AML-193 (cell line): Measurements from ENCODE around the gene GGT6.
"Not testable (repeated sequence)": the region's sequence is repeated elsewhere in the genome, so short reads cannot be mapped to it uniquely, and the experiment has no call there.

Source experiments
- DNase-seq, 2 experiments: peaks; one replicate each; lab custom pipeline; 2025; lab: John Stamatoyannopoulos, UW

Gene GGT6

GRCh38 chr17:4592240-4593005 lies 32.0 kb upstream of the GGT6 start:
- no peak for DNase-seq

DNA sequence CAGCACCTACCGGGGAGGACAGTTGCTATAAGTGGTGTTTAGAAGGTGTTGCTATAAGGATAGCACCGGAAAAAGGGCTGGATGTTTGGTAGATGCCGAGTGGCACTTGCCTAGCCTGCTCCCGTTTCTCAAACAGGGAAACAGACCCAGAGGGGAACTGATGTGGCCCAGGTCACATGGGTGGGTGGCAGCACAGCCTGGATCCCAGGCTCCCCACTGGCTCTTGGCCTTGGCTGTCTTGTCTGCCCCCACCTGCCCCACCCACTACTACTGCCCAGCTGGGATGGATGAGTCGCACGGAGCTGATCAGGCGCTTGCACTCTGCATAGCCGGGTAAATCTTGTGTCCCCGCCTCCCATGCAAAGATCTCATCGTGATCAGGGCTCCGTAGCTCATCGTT lies 31.2 kb upstream of the GGT6 start:
- DNase-seq, result no peak

GRCh38 chr17:4590981-4591453 lies 30.6 kb upstream of the GGT6 start:
- no peak for DNase-seq

DNA sequence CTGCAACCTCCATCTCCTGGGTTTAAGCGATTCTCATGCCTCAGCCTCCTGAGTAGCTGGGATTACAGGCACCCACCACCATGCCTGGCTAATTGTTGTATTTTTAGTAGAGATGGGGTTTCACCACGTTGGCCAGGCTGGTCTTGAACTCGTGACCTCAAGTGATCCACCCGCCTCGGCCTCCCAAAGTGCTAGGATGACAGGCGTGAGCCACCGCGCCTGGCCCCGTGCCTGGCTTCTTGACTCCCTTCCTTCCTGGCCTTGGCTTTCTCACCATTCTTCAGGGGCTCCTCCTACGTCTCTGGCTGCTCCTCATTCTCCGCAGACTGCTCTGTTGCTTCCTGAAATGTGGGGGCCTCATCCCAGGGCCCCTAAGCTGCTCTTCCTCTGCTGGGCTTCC lies 29.7 kb upstream of the GGT6 start:
- DNase-seq, result not testable (repeated sequence)

- no peak for DNase-seq
Measured at GRCh38 chr17:4588898-4589625, 28.7 kb upstream of the GGT6 start.

GRCh38 chr17:4588391-4588790 lies 28.0 kb upstream of the GGT6 start:
- no peak for DNase-seq

DNA sequence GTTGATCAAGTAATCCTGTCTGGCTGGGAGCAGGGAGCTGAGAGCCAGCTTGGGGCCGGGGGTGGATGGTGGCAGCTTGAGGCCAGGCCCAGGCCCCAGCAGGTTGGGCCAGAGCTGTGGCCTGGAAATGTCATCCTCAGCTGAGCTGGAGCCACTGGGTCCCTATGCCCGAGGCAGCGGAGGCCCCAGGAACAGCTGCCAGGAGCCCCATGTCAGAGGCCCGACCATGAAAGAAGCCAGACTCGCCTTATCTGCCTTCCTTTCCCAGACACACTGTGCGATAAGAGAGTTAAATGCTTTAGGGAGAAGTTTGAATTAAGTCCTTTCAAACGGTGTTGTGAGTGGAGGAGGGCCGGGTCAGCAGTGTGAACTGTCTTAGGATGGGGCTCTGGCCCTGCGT lies 27.4 kb upstream of the GGT6 start:
- DNase-seq, result no peak

GRCh38 chr17:4587195-4587594 lies 26.8 kb upstream of the GGT6 start:
- DNase-seq, result no peak

DNA sequence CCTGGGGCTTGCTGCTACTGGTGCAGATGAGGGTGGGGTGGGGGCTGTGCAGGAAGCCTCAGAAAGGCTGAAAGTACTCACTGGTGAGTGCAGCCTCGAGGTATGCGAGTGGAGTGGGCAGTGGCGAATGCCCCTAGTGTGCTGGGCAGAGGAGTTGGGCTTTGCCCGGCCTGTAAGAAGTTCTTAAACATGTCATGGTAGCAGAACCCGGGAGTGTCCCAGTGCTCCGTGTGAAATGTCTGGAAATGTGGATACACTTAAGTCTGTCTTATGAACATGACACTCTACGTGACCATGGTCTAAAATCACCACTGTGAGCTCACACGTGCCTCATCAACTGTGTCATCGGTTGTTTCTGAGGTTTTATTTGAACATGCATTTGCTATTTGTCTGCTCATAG lies 25.7 kb upstream of the GGT6 start:
- no peak for DNase-seq

DNA sequence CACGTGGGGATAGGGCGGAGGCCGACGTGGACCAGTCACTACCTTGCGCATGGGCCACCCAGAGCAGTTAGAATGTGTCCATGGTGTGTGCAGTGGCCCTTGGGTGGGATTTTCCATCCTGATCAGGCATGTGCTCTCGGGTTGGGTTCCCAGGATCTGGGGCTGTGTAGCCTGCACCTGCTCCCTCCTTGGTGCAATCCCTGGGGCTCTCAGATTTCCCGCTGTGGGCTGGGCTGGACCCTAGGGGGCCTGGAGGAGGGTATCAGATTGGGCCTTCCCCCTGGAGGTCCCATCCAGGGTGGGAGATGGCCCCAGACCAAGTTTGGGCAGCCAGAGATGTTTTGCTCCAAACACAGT lies 25.2 kb upstream of the GGT6 start:
- no peak for DNase-seq

DNA sequence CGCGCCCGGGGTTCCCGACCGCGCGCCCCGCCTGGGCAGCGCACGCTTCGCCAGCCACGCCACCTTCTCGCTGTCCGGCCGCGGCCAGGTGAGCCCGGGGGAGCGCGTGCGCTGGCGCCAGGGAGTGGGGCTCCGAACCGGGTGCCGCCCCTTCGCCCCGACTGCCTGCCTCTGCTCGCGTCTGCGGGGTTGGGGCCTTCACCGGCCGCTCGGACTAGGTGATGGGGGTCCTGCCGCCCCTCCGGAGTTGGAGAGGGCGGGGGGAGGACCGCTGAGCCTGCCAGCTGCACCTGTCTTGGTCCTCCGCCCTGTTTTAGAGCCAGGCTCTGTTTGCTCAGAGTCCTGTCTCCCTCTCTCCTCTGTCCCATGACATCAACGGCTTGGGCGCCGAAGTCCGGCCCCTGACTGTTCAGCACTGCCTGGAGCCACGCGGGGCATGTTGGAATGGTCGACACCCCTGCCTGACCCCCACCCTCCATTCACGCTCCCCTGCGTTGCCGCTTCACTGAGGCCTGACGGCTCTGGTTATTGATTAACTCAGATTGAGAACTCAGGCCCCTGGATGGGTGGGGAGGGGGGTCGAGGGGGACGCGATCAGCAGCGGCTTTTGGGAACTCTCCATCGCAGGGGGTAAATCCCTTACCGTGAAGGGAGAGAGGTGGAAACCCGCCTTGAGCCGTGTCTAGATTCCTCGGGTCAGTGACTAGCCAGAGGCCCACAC lies 24.7 kb upstream of the GGT6 start:
- DNase-seq, result no peak

DNA sequence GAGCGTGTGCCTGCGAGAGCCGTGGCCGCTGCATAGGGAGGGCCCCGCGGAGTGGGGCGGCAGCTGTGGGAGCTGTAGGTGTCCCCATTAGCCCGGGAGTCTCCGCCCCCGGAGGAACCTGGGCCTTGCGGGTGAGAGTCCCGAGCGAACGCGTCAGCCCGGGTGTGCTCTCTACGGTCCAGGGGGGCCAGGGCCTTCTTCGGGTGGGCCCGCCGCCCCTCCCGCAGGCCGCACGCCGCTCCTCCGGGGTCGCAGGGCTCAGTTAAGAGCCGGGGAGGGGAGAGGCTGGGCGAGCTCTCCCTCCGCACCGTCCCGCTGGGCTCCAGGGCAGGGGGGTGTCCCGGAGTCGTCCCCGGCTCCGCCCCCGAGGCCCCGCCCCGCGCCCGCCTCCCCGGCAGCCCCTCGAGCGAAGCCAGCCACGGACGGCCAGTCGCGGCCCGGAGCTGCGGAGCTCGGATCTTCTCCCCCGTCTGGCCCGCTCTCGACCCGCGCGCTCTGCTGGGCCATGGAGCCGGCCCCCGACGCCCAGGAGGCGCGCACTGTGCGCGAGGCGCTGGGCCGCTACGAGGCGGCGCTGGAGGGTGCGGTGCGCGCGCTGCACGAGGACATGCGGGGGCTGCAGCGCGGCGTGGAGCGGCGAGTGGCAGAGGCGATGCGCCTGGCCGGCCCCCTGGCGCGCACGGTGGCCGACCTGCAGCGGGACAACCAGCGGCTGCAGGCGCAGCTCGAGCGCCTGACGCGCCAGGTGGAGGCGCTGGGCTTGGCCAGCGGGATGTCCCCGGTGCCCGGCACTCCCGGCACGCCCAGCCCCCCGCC lies 23.9 kb upstream of the GGT6 start, which contains the start of gene SMTNL2:
Gene SMTNL2, plus strand, starts transcription at position 429 of the 816 bp plus-strand sequence. Its CDS starts 77 bp downstream, at position 506.
- DNase-seq, result no peak

GRCh38 chr17:4583782-4584100 lies 23.4 kb upstream of the GGT6 start:
- DNase-seq, result no peak

DNA sequence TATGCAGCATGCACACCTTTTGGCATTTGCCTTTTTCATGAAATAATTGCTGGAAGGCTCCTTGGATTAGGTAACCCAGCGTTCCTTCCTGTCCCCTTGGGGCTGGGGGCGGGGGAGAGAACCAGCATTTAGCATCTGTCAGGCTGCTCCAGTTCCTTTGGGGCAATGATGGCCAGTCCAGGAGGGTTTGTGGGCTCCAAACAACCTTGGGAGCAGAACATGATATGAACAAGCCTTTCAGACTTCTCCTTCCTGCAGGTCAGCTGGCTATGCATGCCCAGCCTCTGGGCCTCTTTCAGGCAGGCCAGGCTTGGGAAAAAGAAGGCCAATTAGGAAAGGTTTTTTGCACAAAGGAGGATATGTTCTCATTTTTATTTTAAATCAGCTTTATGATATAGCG lies 22.8 kb upstream of the GGT6 start:
- no peak for DNase-seq

- DNase-seq, result no peak
Measured at GRCh38 chr17:4582691-4583090, 22.3 kb upstream of the GGT6 start.

- DNase-seq, result no peak
Measured at GRCh38 chr17:4582101-4582501, 21.7 kb upstream of the GGT6 start.

DNA sequence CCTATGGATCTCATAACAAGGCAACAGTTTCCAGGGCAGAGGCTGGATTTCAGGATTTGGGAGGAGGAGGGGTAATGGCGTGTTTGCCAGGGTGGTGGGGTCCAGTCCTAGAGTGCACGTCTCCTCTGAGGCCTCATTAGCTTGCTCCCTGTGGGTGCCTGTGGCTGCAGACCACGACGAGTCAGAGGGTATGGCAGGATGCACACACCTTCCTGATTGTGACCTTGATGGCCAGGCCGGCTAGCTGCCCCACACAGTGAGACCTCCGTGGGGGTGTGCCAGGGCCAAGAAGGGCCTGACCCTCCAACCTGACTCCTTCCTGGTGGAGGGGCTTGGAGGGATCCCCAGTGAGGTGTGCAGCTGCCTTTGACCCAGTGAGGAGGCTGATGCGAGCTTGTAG lies 19.9 kb upstream of the GGT6 start:
- no peak for DNase-seq

- no peak for DNase-seq
Measured at GRCh38 chr17:4579678-4580077, 19.3 kb upstream of the GGT6 start.

DNA sequence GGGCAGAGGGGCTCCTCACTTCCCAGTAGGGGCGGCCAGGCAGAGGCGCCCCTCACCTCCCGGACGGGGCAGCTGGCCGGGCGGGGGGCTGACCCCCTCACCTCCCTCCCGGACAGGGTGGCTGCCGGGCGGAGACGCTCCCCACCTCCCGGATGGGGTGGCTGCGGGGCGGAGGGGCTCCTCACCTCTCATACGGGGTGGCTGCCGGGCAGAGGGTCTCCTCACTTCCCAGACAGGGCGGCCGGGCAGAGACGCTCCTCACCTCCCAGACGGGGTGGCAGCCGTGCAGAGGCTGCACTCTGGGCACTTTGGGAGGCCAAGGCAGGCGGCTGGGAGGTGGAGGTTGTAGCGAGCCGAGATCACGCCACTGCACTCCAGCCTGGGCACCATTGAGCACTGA lies 18.0 kb upstream of the GGT6 start:
- DNase-seq, result not testable (repeated sequence)

GRCh38 chr17:4577386-4577993 lies 17.1 kb upstream of the GGT6 start:
- no peak for DNase-seq

DNA sequence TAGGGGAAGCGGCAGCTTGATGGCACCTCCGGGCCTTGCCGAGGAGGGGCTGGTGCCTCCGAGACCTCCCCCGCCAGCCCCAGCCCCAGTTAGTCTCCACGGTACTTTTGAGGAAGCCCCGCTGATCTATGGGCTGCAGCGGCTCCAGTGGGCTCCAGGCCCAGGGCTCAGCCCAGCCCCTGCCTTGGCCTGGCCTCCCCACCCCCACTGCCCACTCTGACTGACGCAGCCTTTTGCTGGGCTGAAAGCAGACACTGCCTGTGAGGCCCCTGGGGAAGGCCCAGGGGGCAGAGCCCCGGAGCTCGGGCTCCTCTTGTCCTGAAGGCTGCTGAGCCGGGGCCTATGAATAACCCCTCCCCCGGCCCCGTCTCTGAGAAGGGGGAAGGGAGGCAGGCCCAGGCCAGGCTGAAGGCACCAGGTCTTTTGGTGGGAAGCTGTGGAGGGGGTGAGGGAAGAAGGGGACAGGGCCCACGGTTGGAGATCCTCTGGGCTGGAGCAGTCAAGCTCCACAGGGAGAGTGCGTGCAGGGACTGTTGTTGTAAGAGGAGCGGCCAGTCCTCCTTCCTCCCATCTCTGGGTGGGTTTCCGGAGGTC lies 16.4 kb upstream of the GGT6 start:
- no peak for DNase-seq
